Kidney epithelial cell (primary cell): ENCODE measurements around the gene ZFYVE19. TPM values are rescaled to one million over a fixed set of nuclear protein-coding genes. Genes with fewer than 3 reads are reported as not detected.

Experiments
- total RNA-seq: library from RNA; depleted of rRNA; stranded (reverse); fragments of >200 nt; gene quantifications from 2 replicates; pipeline ENCODE4 v1.2.3, GENCODE V29; 2015

ZFYVE19 gene
- total RNA-seq, 1 donor from 2014 or later = 34.7 TPM

Other genes with a start within 250 kb of the ZFYVE19 start
- gene CCDC32, start 242.0 kb upstream of the ZFYVE19 start, total RNA-seq = 23.5 and 39.0 TPM in 2 replicates
- gene RPUSD2, start 237.8 kb upstream of the ZFYVE19 start, total RNA-seq = 17.6 and 18.1 TPM in 2 replicates
- 3.2 and 3.8 TPM in 2 replicates for gene KNL1, start 212.8 kb upstream of the ZFYVE19 start, total RNA-seq
- gene RAD51, start 111.9 kb upstream of the ZFYVE19 start, total RNA-seq = 1.3 and 2.7 TPM in 2 replicates
- gene RMDN3, start 51.8 kb upstream of the ZFYVE19 start, total RNA-seq = 26.5 and 33.5 TPM in 2 replicates
- gene GCHFR, start 43.0 kb upstream of the ZFYVE19 start, total RNA-seq = 13.2 and 24.9 TPM in 2 replicates
- 1.2 and 1.4 TPM in 2 replicates for gene C15orf62, start 37.1 kb upstream of the ZFYVE19 start, total RNA-seq
- gene DNAJC17, start 384 bp downstream of the ZFYVE19 start, total RNA-seq = 20.0 and 59.2 TPM in 2 replicates
- not detected in 2 replicates for gene PPP1R14D, start 21.6 kb downstream of the ZFYVE19 start, total RNA-seq
- gene SPINT1, start 37.0 kb downstream of the ZFYVE19 start, total RNA-seq = 306 and 342 TPM in 2 replicates
- 2.0 and 3.6 TPM in 2 replicates for gene RHOV, start 67.1 kb downstream of the ZFYVE19 start, total RNA-seq
- 66.0 and 69.4 TPM in 2 replicates for gene VPS18, start 87.4 kb downstream of the ZFYVE19 start, total RNA-seq
- 0.50 and 0.82 TPM in 2 replicates for gene DLL4, start 122.3 kb downstream of the ZFYVE19 start, total RNA-seq
- 84.4 and 86.3 TPM in 2 replicates for gene CHAC1, start 146.4 kb downstream of the ZFYVE19 start, total RNA-seq